Glutamatergic neuron (in vitro differentiated cells): ENCODE data around the gene IMPA2. TPM values are rescaled to one million over a fixed set of nuclear protein-coding genes. Genes with fewer than 3 reads are reported as not detected.
"Not testable (repeated sequence)": the region's sequence is repeated elsewhere in the genome, so short reads cannot be mapped to it uniquely, and the experiment has no call there.

ENCODE experiments used
- DNase-seq: peaks from one replicate; pipeline ENCODE4 v3.0.0; 2022
- H3K27ac Mint-ChIP-seq: one replicate; pipeline ENCODE4 v1.8.0; 2020; ENCODE audit warnings: mild to moderate bottlenecking, mixed read lengths, inconsistent platforms; ENCODE audit not compliant: unreplicated experiment
- H3K27me3 Mint-ChIP-seq: one replicate; pipeline ENCODE4 v1.8.0; 2020; ENCODE audit warnings: mild to moderate bottlenecking, moderate library complexity, mixed read lengths, inconsistent platforms; ENCODE audit not compliant: unreplicated experiment
- H3K36me3 Mint-ChIP-seq: one replicate; pipeline ENCODE4 v1.8.0; 2020; ENCODE audit warnings: mild to moderate bottlenecking, mixed read lengths, inconsistent platforms; ENCODE audit not compliant: unreplicated experiment
- H3K4me1 Mint-ChIP-seq: one replicate; pipeline ENCODE4 v1.8.0; 2020; ENCODE audit warnings: mild to moderate bottlenecking, low read depth, mixed read lengths, inconsistent platforms; ENCODE audit not compliant: unreplicated experiment
- H3K4me3 Mint-ChIP-seq: one replicate; pipeline ENCODE4 v1.8.0; 2020; ENCODE audit warnings: mild to moderate bottlenecking, mixed read lengths, inconsistent platforms; ENCODE audit not compliant: unreplicated experiment
- H3K9me3 Mint-ChIP-seq: one replicate; pipeline ENCODE4 v1.8.0; 2020; ENCODE audit warnings: mild to moderate bottlenecking, moderate library complexity, mixed read lengths, inconsistent platforms; ENCODE audit not compliant: unreplicated experiment
- CTCF ChIP-seq: fragments of 200-600 bp; sonication (generic); IDR thresholded peaks from one replicate; pipeline ENCODE4 v1.5.0; 2021; ENCODE audit not compliant: partially characterized antibody, unreplicated experiment
- total RNA-seq: library from RNA; stranded (reverse); fragmentation: NEBNext Ultra II Directional; extraction: Animal tissue kit (Norgen Biotek cat#: 25700); gene quantifications from one replicate; pipeline ENCODE4 v1.2.1, GENCODE V29; 2021; ENCODE audit not compliant: unreplicated experiment

Gene IMPA2
- total RNA-seq, 1 donor from 2014 or later, result 103 TPM

- Mint-ChIP-seq H3K27me3 (peaks cover 8% of the 10 kb centered on the region), H3K9me3 (peaks cover 18% of the 10 kb centered on the region), H3K36me3 (peaks cover 16% of the 10 kb centered on the region), H3K27ac (peak overlapping the region; percentile 53), H3K4me1 (peaks cover 28% of the 10 kb centered on the region), H3K4me3 (no peak overlapping the region)
- DNase-seq, result no peak
- TF ChIP-seq CTCF, result no peak
Measured at GRCh38 chr18:11956371-11957308, 24.7 kb upstream of the IMPA2 start.

GRCh38 chr18:11957636-11958035, 23.7 kb upstream of the IMPA2 start:
- Mint-ChIP-seq H3K9me3 (peaks cover 17% of the 10 kb centered on the region), H3K4me1 (peaks cover 26% of the 10 kb centered on the region), H3K36me3 (peaks cover 16% of the 10 kb centered on the region), H3K27ac (peak overlapping the region; percentile 88), H3K4me3 (no peak overlapping the region), H3K27me3 (peaks cover 8% of the 10 kb centered on the region)
- TF ChIP-seq CTCF, result no peak
- DNase-seq, result no peak

- Mint-ChIP-seq H3K36me3 (peaks cover 16% of the 10 kb centered on the region), H3K4me1 (peaks cover 33% of the 10 kb centered on the region), H3K9me3 (peaks cover 17% of the 10 kb centered on the region)
- not testable (repeated sequence) for H3K27ac Mint-ChIP-seq, H3K27me3 Mint-ChIP-seq, DNase-seq, H3K4me3 Mint-ChIP-seq
Measured at GRCh38 chr18:11959651-11960050, 21.7 kb upstream of the IMPA2 start.

GRCh38 chr18:11960743-11961380, 20.4 kb upstream of the IMPA2 start:
- TF ChIP-seq CTCF, result no peak
- peaks cover 13% of the 10 kb centered on the region for H3K9me3 Mint-ChIP-seq
- H3K27ac Mint-ChIP-seq, result peak overlapping the region; percentile 79
- peak; percentile 39 for DNase-seq
- H3K4me3 Mint-ChIP-seq, result peak overlapping the region; percentile 21
- H3K4me1 Mint-ChIP-seq, result peaks cover 24% of the 10 kb centered on the region
- H3K27me3 Mint-ChIP-seq, result peaks cover 4% of the 10 kb centered on the region
- H3K36me3 Mint-ChIP-seq, result peaks cover 16% of the 10 kb centered on the region

GRCh38 chr18:11962597-11962996, 18.7 kb upstream of the IMPA2 start:
- no peak for DNase-seq
- peak overlapping the region; percentile 90 for H3K27ac Mint-ChIP-seq
- no peak for TF ChIP-seq CTCF
- no peak overlapping the region for H3K4me3 Mint-ChIP-seq
- H3K9me3 Mint-ChIP-seq, result peaks cover 2% of the 10 kb centered on the region
- H3K4me1 Mint-ChIP-seq, result peaks cover 23% of the 10 kb centered on the region
- H3K27me3 Mint-ChIP-seq, result peaks cover 4% of the 10 kb centered on the region
- peaks cover 3% of the 10 kb centered on the region for H3K36me3 Mint-ChIP-seq
